LNCAP (cell line): ENCODE results near the gene MACROD2.

Source experiments
- TF ChIP-seq, protein P1 (sequence below): fragments of 450-650 bp; IDR thresholded peaks from 2 replicates; pipeline ENCODE4 v1.5.1; 2017; ENCODE audit warnings: mild to moderate bottlenecking

The MACROD2 gene

GRCh38 chr20:14344746-14345145 is 349.4 kb downstream of the MACROD2 start:
- TF ChIP-seq, protein P1, sequence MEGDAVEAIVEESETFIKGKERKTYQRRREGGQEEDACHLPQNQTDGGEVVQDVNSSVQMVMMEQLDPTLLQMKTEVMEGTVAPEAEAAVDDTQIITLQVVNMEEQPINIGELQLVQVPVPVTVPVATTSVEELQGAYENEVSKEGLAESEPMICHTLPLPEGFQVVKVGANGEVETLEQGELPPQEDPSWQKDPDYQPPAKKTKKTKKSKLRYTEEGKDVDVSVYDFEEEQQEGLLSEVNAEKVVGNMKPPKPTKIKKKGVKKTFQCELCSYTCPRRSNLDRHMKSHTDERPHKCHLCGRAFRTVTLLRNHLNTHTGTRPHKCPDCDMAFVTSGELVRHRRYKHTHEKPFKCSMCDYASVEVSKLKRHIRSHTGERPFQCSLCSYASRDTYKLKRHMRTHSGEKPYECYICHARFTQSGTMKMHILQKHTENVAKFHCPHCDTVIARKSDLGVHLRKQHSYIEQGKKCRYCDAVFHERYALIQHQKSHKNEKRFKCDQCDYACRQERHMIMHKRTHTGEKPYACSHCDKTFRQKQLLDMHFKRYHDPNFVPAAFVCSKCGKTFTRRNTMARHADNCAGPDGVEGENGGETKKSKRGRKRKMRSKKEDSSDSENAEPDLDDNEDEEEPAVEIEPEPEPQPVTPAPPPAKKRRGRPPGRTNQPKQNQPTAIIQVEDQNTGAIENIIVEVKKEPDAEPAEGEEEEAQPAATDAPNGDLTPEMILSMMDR: no peak

GRCh38 chr20:14355791-14356190 is 360.5 kb downstream of the MACROD2 start:
- TF ChIP-seq, protein P1: no peak

DNA sequence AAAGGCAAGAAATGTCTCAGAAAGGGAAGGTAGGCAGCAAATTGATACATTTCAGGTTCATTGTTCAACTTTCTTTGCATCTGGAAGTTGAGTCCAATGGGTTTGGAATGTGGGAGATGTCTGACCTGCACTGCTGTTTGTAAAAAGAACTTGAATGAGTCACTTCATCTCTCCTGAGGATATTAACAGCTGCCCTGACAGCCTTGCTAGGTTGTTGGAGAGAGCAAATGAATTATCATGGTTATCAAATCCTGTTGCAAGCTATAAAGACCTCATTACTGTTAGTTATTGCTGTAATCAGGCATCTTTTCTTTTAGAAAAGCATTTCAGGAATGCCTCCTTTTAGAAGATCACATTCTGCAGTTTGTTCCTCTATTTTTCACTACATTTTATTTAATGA is 365.1 kb downstream of the MACROD2 start:
- TF ChIP-seq, protein P1: no peak

GRCh38 chr20:14361509-14362345 is 366.4 kb downstream of the MACROD2 start:
- TF ChIP-seq, protein P1: no peak

DNA sequence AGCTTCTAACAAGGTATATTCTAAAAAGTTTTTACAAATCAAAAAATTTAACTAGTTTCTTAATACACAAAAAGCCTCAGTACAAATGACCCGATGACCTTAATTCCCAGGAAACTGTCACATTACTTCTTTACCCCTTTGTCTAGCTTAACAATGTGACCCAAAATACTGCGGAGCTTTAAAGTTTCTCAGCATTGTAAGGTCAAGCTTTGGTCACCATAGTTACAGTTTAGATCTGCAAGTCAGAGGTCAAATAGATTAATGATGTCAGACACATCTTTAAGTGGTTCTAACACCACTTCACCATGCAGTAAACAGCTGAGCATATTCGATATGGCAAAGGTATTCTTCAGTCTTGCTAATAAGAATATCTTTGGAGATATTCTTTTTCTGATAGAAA is 378.9 kb downstream of the MACROD2 start:
- TF ChIP-seq, protein P1: no peak

- TF ChIP-seq, protein P1: no peak
Observed at GRCh38 chr20:14375416-14375985, 380.2 kb downstream of the MACROD2 start.

DNA sequence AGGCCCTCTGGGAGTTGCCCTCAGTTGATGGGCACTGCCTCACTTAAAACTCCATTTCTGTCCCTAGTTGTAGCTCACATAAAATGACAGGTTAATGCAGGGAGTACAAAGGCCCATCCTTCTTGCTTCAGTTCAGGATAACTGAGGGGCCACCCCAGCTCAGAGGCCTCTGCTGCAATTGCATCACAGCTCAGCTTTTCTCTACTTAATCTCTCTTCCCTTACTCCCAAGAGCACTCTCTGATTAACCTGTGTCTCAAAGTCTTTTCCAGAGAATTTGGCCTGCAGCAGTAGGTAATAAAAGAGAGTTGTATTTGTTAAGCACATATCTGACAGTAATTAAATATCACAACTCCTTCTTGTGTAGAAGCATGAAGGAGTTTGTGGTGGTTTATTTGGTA is 383.0 kb downstream of the MACROD2 start:
- TF ChIP-seq, protein P1: no peak
